ENCODE data around the gene IDH2.
"Not testable (repeated sequence)": the region's sequence is repeated elsewhere in the genome, so short reads cannot be mapped to it uniquely, and the experiment has no call there.

The IDH2 gene

GRCh38 chr15:90083419-90083818 is 18.8 kb downstream of the IDH2 start:
- DNase-seq = no peak

GRCh38 chr15:90082140-90082715 is 20.0 kb downstream of the IDH2 start:
- no peak for DNase-seq

- no peak for DNase-seq
Observed at GRCh38 chr15:90080818-90081393, 21.4 kb downstream of the IDH2 start.

- DNase-seq = no peak
Observed at GRCh38 chr15:90080458-90080755, 21.9 kb downstream of the IDH2 start.

GRCh38 chr15:90079619-90080457 is 22.4 kb downstream of the IDH2 start:
- no peak for DNase-seq

- DNase-seq = no peak
Observed at GRCh38 chr15:90078965-90079364, 23.3 kb downstream of the IDH2 start.

- DNase-seq = no peak
Observed at GRCh38 chr15:90076716-90077115, 25.6 kb downstream of the IDH2 start.

- no peak for DNase-seq
Observed at GRCh38 chr15:90075420-90076289, 26.6 kb downstream of the IDH2 start.

- no peak for DNase-seq
Observed at GRCh38 chr15:90074916-90075315, 27.4 kb downstream of the IDH2 start.

- DNase-seq = no peak
Observed at GRCh38 chr15:90074023-90074422, 28.2 kb downstream of the IDH2 start.

GRCh38 chr15:90072978-90073640 is 29.2 kb downstream of the IDH2 start:
- no peak for DNase-seq

GRCh38 chr15:90071220-90071807 is 31.0 kb downstream of the IDH2 start:
- peak; percentile 65 to 74 for DNase-seq

GRCh38 chr15:90070623-90071022 is 31.6 kb downstream of the IDH2 start:
- not testable (repeated sequence) for DNase-seq

- DNase-seq = no peak
Observed at GRCh38 chr15:90067953-90068606, 34.2 kb downstream of the IDH2 start.

- DNase-seq = no peak
Observed at GRCh38 chr15:90067181-90067952, 34.9 kb downstream of the IDH2 start.

- no peak for DNase-seq
Observed at GRCh38 chr15:90065682-90066049, 36.6 kb downstream of the IDH2 start.

GRCh38 chr15:90064911-90065681 is 37.2 kb downstream of the IDH2 start:
- no peak for DNase-seq

GRCh38 chr15:90063770-90064247 is 38.5 kb downstream of the IDH2 start:
- no peak for DNase-seq

GRCh38 chr15:90062973-90063769 is 39.1 kb downstream of the IDH2 start:
- no peak for DNase-seq

Measured in SHP77 (cell line).